IPS DF 6.9 (cell line): ENCODE results near the gene GSS.

Experiments
- DNase-seq: peaks from one replicate; pipeline ENCODE4 v3.0.0-alpha.2; 2013; ENCODE audit warnings: low read depth, low spot score
- H3K27ac ChIP-seq: one replicate; pipeline ENCODE4 v1.5.1; 2013; ENCODE audit warnings: low read length, control low read depth
- H3K27me3 ChIP-seq: 2 replicates; pipeline ENCODE4 v1.6.1; 2013; ENCODE audit warnings: mild to moderate bottlenecking, low read length; ENCODE audit not compliant: control insufficient read depth, insufficient read depth
- H3K36me3 ChIP-seq: 2 replicates; pipeline ENCODE4 v1.6.1; 2013; ENCODE audit warnings: low read length; ENCODE audit not compliant: control insufficient read depth, insufficient read depth
- H3K4me1 ChIP-seq: 2 replicates; pipeline ENCODE4 v1.6.1; 2013; ENCODE audit warnings: low read length; ENCODE audit not compliant: control insufficient read depth, insufficient read depth
- H3K4me3 ChIP-seq: 2 replicates; pipeline ENCODE4 v1.5.1; 2013; ENCODE audit warnings: mild to moderate bottlenecking, low read length
- H3K9me3 ChIP-seq: 2 replicates; pipeline ENCODE4 v1.6.1; 2013; ENCODE audit warnings: low read length, inconsistent platforms; ENCODE audit not compliant: control insufficient read depth, insufficient read depth
- WGBS: extraction: QIAGEN DNeasy Blood & Tissue Kit; methylation state at CpG from one replicate; pipeline ENCODE4 v1.1.7; 2013; ENCODE audit warnings: mixed read lengths, missing lambda C conversion rate; ENCODE audit not compliant: insufficient read length, insufficient coverage; 5-methylcytosine and 5-hydroxymethylcytosine counted together

Gene GSS

GRCh38 chr20:34984756-34985261, 29.2 kb upstream of the GSS start:
- H3K27ac ChIP-seq = no peak overlapping the region
- no peak for DNase-seq
- H3K9me3 ChIP-seq = no peaks in the 10 kb centered on the region
- peaks cover 11% of the 10 kb centered on the region for H3K4me1 ChIP-seq
- no peak overlapping the region for H3K4me3 ChIP-seq
- WGBS = no CpG with 5 or more reads among the region's 18 CpGs
- no peaks in the 10 kb centered on the region for H3K27me3 ChIP-seq
- H3K36me3 ChIP-seq = no peaks in the 10 kb centered on the region

GRCh38 chr20:34983995-34984735, 28.6 kb upstream of the GSS start:
- no peaks in the 10 kb centered on the region for H3K9me3 ChIP-seq
- H3K4me3 ChIP-seq = no peak overlapping the region
- no peaks in the 10 kb centered on the region for H3K27me3 ChIP-seq
- H3K27ac ChIP-seq = no peak overlapping the region
- peak; percentile 45 for DNase-seq
- H3K4me1 ChIP-seq = peaks cover 13% of the 10 kb centered on the region
- WGBS = no CpG with 5 or more reads among the region's 14 CpGs
- H3K36me3 ChIP-seq = no peaks in the 10 kb centered on the region

- no peaks in the 10 kb centered on the region for H3K36me3 ChIP-seq
- H3K27me3 ChIP-seq = no peaks in the 10 kb centered on the region
- DNase-seq = no peak
- H3K9me3 ChIP-seq = no peaks in the 10 kb centered on the region
- no CpG with 5 or more reads among the region's 5 CpGs for WGBS
- no peak overlapping the region for H3K27ac ChIP-seq
- H3K4me1 ChIP-seq = peaks cover 13% of the 10 kb centered on the region
- H3K4me3 ChIP-seq = no peak overlapping the region
Observed at GRCh38 chr20:34983089-34983820, 27.6 kb upstream of the GSS start.

GRCh38 chr20:34982270-34983088, 26.9 kb upstream of the GSS start:
- no CpG with 5 or more reads among the region's 21 CpGs for WGBS
- H3K27ac ChIP-seq = no peak overlapping the region
- DNase-seq = no peak
- no peak overlapping the region for H3K4me3 ChIP-seq
- no peaks in the 10 kb centered on the region for H3K9me3 ChIP-seq
- peaks cover 15% of the 10 kb centered on the region for H3K4me1 ChIP-seq
- no peaks in the 10 kb centered on the region for H3K27me3 ChIP-seq
- no peaks in the 10 kb centered on the region for H3K36me3 ChIP-seq

GRCh38 chr20:34980543-34981233, 25.1 kb upstream of the GSS start:
- no CpG with 5 or more reads among the region's 22 CpGs for WGBS
- DNase-seq = no peak

GRCh38 chr20:34979366-34980153, 24.0 kb upstream of the GSS start:
- H3K27me3 ChIP-seq = no peaks in the 10 kb centered on the region
- H3K36me3 ChIP-seq = no peaks in the 10 kb centered on the region
- WGBS = no CpG with 5 or more reads among the region's 42 CpGs
- H3K4me3 ChIP-seq = no peak overlapping the region
- DNase-seq = no peak
- no peak overlapping the region for H3K27ac ChIP-seq
- H3K9me3 ChIP-seq = no peaks in the 10 kb centered on the region
- peaks cover 12% of the 10 kb centered on the region for H3K4me1 ChIP-seq

More at GRCh38 chr20:34980543-34981233, 25.1 kb upstream of the GSS start:
- no peak overlapping the region for H3K4me3 ChIP-seq
- H3K27ac ChIP-seq = no peak overlapping the region
- H3K4me1 ChIP-seq = peaks cover 15% of the 10 kb centered on the region
- no peaks in the 10 kb centered on the region for H3K27me3 ChIP-seq
- no peaks in the 10 kb centered on the region for H3K36me3 ChIP-seq
- H3K9me3 ChIP-seq = no peaks in the 10 kb centered on the region

- peaks cover 7% of the 10 kb centered on the region; the same call in 1 of the 2 replicates for H3K4me1 ChIP-seq
- H3K4me3 ChIP-seq = no peak overlapping the region
- H3K9me3 ChIP-seq = no peaks in the 10 kb centered on the region
- no peak for DNase-seq
- no peak overlapping the region for H3K27ac ChIP-seq
- no peaks in the 10 kb centered on the region for H3K36me3 ChIP-seq
- WGBS = no CpG with 5 or more reads among the region's 10 CpGs
- H3K27me3 ChIP-seq = no peaks in the 10 kb centered on the region
Observed at GRCh38 chr20:34978092-34978744, 22.6 kb upstream of the GSS start.

- no peak for DNase-seq
- no peak overlapping the region for H3K27ac ChIP-seq
- H3K9me3 ChIP-seq = no peaks in the 10 kb centered on the region
- H3K4me3 ChIP-seq = no peak overlapping the region
- WGBS = no CpG with 5 or more reads among the region's 17 CpGs
- H3K27me3 ChIP-seq = no peaks in the 10 kb centered on the region
- no peaks in the 10 kb centered on the region for H3K36me3 ChIP-seq
- peaks cover 7% of the 10 kb centered on the region; the same call in 1 of the 2 replicates for H3K4me1 ChIP-seq
Observed at GRCh38 chr20:34977365-34978091, 21.9 kb upstream of the GSS start.

GRCh38 chr20:34976286-34976685, 20.7 kb upstream of the GSS start:
- no peaks in the 10 kb centered on the region for H3K27me3 ChIP-seq
- H3K9me3 ChIP-seq = no peaks in the 10 kb centered on the region
- no peaks in the 10 kb centered on the region for H3K36me3 ChIP-seq
- no CpG with 5 or more reads among the region's 12 CpGs for WGBS
- no peak overlapping the region for H3K4me3 ChIP-seq
- peaks cover 7% of the 10 kb centered on the region; the same call in 1 of the 2 replicates for H3K4me1 ChIP-seq
- H3K27ac ChIP-seq = no peak overlapping the region
- no peak for DNase-seq
